ENCODE results near the gene DHX57. TPM values are rescaled to one million over a fixed set of nuclear protein-coding genes. Genes with fewer than 3 reads are reported as not detected.
"Not testable (repeated sequence)": the region's sequence is repeated elsewhere in the genome, so short reads cannot be mapped to it uniquely, and the experiment has no call there.

Gene DHX57
- total RNA-seq, 1 experiment from 2014 or later, result 16.2 TPM

DNA sequence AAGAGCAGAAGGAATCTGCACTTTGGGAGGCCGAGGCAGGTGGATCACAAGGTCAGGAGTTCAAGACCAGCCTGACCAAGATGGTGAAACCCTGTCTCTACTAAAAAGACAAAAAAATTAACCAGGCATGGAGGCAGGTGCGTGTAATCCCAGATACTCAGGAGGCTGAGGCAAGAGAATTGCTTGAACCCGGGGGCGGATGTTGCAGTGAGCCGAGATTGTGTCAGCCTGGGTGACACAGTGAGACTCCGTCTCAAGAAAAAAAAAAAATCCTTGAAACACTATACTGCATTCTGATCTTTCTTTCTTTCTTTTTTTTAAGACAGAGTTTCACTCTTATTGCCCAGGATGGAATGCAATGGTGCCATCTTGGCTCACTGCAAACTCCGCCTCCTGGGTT, 80.7 kb downstream of the DHX57 start:
- not testable (repeated sequence) for H3K36me3 ChIP-seq (replicated peaks; ENCODE audit: control insufficient read depth, insufficient read depth, low read length); H3K4me3 ChIP-seq (ENCODE audit: insufficient read depth, low read depth, low read length); DNase-seq; H3K27me3 ChIP-seq (ENCODE audit: control insufficient read depth, insufficient read depth, low read length)

DNA sequence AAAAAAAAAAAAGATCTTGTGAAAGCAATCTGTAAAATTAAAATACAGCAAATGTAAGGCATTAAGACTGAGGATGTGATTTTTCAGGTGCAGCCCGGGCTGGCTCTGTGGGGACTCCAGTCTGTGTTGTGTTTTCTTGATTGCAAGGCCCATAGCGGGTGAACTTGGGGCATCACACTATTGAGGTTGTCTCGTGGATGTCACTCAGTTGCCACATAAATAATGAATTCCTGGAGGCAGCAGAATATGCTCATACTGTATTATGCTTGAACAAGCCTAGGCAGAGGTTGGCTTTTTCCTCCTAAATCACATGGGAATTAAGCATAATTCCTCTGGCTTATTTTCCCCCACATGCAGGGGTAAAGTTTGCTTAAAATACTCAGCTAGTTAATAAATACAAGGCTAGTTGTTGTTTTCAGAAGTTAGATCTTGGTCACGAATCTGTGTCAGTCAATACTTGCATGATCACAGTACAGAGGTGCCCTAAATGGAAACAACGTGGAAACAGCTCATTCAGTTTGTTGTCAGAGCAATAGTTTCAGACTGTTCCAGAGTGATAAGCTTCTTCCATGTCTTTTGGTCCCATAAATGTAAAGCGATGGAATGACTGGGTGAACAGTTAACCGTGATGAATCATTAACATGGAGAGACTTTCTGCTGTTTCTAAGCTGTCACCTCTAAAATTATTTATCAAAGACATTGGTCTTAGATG, 81.3 kb downstream of the DHX57 start:
- no peak for DNase-seq
- no peaks in the 10 kb centered on the region for H3K36me3 ChIP-seq (replicated peaks; ENCODE audit: control insufficient read depth, insufficient read depth, low read length)
- no peak overlapping the region for H3K4me3 ChIP-seq (ENCODE audit: insufficient read depth, low read depth, low read length)
- H3K27me3 ChIP-seq (ENCODE audit: control insufficient read depth, insufficient read depth, low read length), result no peaks in the 10 kb centered on the region

DNA sequence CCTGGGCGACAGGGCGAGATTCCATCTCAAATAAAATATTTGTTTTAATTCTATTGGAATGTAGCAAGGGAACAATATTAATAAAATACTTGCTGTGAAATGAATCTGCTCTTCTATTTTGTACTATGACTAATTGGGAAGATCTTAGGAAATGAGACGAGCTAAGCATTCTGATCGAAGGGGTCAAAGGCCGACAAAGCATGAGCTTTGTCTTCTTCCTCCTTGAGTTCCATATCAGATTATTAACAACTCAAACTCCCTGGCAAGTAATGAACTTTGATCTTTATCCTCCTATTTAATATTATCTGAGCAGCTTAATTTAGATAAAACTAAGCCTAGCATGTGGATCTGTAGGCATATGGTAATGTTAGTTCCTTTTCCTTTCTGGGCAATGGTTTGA, 82.2 kb downstream of the DHX57 start:
- Histone ChIP-seq H3K27me3 (ENCODE audit: control insufficient read depth, insufficient read depth, low read length) (no peaks in the 10 kb centered on the region), H3K36me3 (replicated peaks; ENCODE audit: control insufficient read depth, insufficient read depth, low read length) (no peaks in the 10 kb centered on the region), H3K4me3 (ENCODE audit: insufficient read depth, low read depth, low read length) (no peak overlapping the region)
- no peak for DNase-seq

DNA sequence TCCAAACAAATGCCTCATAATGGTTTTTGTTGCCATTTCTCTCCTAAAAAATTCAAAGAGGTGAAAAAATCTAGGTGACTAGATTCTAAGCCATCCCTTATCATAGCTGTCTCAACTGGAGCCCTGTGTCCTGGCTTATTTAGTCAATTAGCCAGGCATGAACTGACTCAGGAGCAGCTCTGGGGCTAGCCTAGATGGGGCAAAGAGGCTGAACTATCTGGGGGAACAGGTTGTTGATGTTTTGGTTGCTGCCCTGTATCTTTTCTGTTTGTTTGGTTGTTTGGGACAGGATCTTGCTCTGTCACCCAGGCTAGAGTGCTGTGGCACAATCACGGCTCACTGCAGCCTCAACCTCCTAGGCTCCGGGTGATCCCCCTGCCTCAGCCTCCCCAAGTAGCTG, 83.0 kb downstream of the DHX57 start:
- DNase-seq, result no peak
- Histone ChIP-seq H3K27me3 (ENCODE audit: control insufficient read depth, insufficient read depth, low read length) (no peaks in the 10 kb centered on the region), H3K4me3 (ENCODE audit: insufficient read depth, low read depth, low read length) (no peak overlapping the region), H3K36me3 (replicated peaks; ENCODE audit: control insufficient read depth, insufficient read depth, low read length) (no peaks in the 10 kb centered on the region)

DNA sequence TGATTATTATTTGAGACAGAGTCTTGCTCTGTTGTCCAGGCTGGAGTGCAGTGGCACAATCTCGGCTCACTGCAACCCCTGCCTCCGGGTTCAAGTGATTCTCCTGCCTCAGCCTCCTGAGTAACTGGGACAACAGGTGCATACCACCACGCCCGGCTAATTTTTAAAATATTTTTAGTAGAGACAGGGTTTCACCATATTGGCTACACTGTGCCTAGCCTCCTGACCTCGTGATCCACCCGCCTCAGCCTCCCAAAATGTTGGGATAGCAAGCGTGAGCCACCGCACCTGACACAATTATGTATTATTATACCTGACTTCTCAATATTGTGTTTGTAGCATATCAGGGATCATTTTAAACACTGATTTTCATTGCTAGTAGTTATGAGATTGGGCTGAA, 83.4 kb downstream of the DHX57 start:
- H3K4me3 ChIP-seq (ENCODE audit: insufficient read depth, low read depth, low read length); H3K36me3 ChIP-seq (replicated peaks; ENCODE audit: control insufficient read depth, insufficient read depth, low read length); DNase-seq; H3K27me3 ChIP-seq (ENCODE audit: control insufficient read depth, insufficient read depth, low read length): not testable (repeated sequence)

DNA sequence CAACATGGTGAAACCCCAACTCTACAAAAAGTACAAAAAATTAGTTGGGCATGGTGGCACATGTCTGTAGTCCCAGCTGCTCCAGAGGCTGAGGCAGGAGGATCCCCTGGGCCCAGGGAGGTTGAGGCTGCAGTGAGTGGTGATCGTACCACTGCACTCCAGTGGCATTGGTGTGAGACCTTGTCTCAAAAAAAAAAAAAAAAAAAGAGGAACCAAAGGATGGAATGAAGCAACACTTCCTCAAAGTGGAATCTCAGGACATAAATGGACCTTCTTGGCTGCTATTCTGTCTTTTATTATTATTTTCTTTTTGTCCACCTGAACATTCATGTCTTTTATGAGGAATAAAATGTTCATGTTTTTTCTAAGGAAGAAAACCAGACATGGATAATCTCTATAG, 84.0 kb downstream of the DHX57 start:
- Histone ChIP-seq H3K4me3 (ENCODE audit: insufficient read depth, low read depth, low read length) (no peak overlapping the region), H3K27me3 (ENCODE audit: control insufficient read depth, insufficient read depth, low read length) (no peaks in the 10 kb centered on the region), H3K36me3 (replicated peaks; ENCODE audit: control insufficient read depth, insufficient read depth, low read length) (no peaks in the 10 kb centered on the region)
- DNase-seq, result no peak

DNA sequence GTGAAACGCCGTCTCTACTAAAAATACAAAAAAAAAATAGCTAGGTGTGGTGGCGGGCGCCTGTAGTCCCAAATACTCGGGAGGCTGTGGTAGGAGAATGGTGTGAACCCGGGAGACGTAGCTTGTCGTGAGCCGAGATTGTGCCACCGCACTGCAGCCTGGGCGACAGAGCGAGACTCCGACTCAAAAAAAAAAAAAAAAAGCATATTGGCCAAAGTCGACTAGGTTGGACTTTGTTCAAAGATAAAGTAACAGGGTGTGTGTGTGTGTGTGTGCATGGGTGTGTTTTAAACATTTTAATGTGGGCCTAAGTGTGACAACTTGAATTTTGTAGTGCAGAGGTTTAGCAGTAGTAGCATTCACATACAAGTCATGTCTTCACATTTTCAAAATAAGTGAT, 86.0 kb downstream of the DHX57 start:
- no peak for DNase-seq
- H3K27me3 ChIP-seq (ENCODE audit: control insufficient read depth, insufficient read depth, low read length), result no peaks in the 10 kb centered on the region
- H3K4me3 ChIP-seq (ENCODE audit: insufficient read depth, low read depth, low read length), result no peak overlapping the region
- H3K36me3 ChIP-seq (replicated peaks; ENCODE audit: control insufficient read depth, insufficient read depth, low read length), result no peaks in the 10 kb centered on the region

DNA sequence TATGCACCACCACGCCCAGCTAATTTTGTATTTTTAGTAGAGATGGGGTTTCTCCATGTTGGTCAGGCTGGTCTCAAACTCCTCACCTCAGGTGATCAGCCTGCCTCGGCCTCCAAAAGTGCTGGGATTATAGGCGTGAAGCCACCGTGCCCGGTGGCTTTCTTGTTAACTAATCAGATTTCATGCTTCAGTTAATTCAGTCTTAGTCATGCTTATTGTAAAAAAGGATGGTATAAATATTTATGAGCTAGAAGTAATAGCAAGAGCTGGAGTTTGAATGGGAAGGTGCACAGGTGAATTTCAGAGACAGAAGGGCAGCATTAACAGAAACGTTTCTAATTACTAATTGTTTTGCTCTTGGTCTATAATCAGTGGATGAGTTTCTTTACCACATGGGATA, 87.4 kb downstream of the DHX57 start:
- no peak for DNase-seq
- Histone ChIP-seq H3K27me3 (ENCODE audit: control insufficient read depth, insufficient read depth, low read length) (no peaks in the 10 kb centered on the region), H3K4me3 (ENCODE audit: insufficient read depth, low read depth, low read length) (no peak overlapping the region), H3K36me3 (replicated peaks; ENCODE audit: control insufficient read depth, insufficient read depth, low read length) (no peaks in the 10 kb centered on the region)

DNA sequence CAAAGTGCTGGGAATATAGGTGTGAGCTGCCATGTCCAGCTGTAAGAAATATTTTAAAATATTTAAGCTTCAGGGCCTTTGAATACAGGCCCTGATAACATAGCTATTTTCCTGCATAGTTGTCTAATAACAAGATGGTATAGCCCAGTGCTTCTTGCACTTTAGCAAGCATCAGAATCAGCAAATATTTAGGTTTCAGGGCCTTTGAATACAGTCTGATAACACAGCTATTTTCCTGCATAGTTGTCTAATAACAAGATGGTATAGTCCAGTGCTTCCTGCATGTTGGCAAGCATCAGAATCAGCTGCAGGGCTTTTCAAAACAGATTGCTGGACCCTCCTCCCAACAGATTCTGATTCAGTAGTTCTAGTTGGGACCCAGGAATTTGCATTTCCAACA, 92.1 kb downstream of the DHX57 start:
- no peak overlapping the region for H3K4me3 ChIP-seq (ENCODE audit: insufficient read depth, low read depth, low read length)
- DNase-seq, result no peak
- peaks cover 1% of the 10 kb centered on the region for H3K36me3 ChIP-seq (replicated peaks; ENCODE audit: control insufficient read depth, insufficient read depth, low read length)
- H3K27me3 ChIP-seq (ENCODE audit: control insufficient read depth, insufficient read depth, low read length), result no peaks in the 10 kb centered on the region

DNA sequence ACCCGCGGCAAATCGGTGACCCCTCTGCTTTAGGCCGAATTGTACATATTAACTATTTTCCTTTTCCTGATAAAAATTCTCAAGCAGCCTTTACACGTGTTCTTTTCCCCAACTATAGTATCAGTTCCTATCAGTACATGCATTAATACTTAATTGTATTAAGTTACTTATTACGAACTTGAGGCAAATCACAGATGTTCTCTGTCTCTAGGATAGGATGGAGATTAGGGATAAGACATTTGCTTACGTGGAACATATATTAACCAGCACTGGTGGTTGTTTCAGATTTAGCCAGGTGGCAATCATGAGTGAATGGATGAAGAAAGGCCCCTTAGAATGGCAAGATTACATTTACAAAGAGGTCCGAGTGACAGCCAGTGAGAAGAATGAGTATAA, 97.0 kb downstream of the DHX57 start:
- DNase-seq, result no peak
- H3K27me3 ChIP-seq (ENCODE audit: control insufficient read depth, insufficient read depth, low read length), result no peaks in the 10 kb centered on the region
- peaks cover 1% of the 10 kb centered on the region for H3K36me3 ChIP-seq (replicated peaks; ENCODE audit: control insufficient read depth, insufficient read depth, low read length)
- H3K4me3 ChIP-seq (ENCODE audit: insufficient read depth, low read depth, low read length), result peak overlapping the region; percentile 53

DNA sequence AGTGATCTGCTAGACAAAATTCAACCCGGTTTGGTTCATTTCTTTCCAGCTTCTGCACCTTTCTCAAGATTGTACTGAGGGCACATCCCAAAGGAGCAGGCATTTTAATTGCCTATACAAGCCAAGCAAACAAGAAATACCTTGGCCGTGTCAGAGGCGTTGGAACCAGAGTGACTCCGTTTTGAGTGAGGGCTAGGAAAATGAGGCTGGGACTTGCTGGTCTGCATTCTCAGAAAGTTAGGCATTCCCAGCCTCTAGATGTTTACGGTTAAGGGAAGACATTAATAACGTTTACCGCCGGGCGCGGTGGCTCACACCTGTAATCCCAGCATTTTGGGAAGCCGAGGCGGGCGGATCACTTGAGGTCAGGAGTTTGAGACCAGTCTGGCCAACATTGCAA, 99.2 kb downstream of the DHX57 start:
- Histone ChIP-seq H3K36me3 (replicated peaks; ENCODE audit: control insufficient read depth, insufficient read depth, low read length) (peaks cover 1% of the 10 kb centered on the region), H3K4me3 (ENCODE audit: insufficient read depth, low read depth, low read length) (no peak overlapping the region), H3K27me3 (ENCODE audit: control insufficient read depth, insufficient read depth, low read length) (no peaks in the 10 kb centered on the region)
- no peak for DNase-seq

DNA sequence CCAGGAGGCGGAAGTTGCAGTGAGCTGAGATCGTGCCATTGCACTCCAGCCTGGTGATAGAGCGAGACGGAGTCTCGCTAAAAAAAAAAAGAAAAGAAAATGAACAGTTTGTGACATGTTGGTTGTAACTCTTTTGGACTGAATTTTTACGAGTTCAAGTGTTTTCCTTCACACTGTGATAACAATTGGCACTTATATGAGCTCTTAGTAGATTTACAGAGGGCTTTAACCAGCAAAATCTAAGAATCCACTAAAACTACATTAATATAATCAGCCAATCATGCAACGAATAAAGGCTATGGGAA, 99.9 kb downstream of the DHX57 start:
- Histone ChIP-seq H3K27me3 (ENCODE audit: control insufficient read depth, insufficient read depth, low read length) (no peaks in the 10 kb centered on the region), H3K36me3 (replicated peaks; ENCODE audit: control insufficient read depth, insufficient read depth, low read length) (no peaks in the 10 kb centered on the region; the same call in 1 of the 2 replicates), H3K4me3 (ENCODE audit: insufficient read depth, low read depth, low read length) (no peak overlapping the region)
- DNase-seq, result no peak

DNA sequence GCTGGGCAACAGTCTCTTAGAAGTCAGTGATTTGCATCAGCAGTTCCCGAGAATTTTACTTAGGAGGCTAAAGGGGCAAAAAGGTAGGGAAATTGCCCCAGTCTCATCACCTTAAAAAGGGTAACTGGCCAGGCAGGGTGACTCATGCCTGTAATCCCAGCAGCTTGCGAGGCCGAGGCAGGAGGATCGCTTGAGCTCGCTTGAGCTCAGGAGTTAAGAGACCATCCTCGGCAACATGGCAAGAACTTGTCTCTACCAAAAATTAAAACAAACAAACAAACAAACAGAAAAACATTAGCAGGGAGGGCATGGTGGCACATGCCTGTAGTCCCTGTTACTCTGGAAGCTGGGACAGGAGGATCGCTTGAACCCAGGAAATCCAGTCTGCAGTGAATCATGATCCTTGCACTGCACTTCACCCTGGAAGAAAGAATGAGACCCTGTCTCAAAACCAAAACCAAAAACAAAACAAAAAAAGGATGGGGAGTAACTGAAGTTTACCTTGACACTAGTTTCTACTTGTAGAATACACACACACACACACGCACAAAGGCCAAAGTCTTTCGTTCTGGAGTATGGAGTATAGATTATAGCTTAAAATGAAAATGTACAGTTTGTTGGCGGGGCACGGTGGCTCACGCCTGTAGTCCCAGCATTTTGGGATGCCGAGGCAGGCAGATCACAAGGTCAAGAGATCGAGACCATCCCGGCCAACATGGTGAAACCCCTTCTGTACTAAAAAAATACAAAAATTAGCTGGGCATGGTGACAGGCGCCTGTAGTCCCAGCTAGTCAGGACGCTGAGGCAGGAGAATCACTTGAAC, 100.4 kb downstream of the DHX57 start:
- DNase-seq, result no peak
- no peak overlapping the region for H3K4me3 ChIP-seq (ENCODE audit: insufficient read depth, low read depth, low read length)
- no peaks in the 10 kb centered on the region; the same call in 1 of the 2 replicates for H3K36me3 ChIP-seq (replicated peaks; ENCODE audit: control insufficient read depth, insufficient read depth, low read length)
- H3K27me3 ChIP-seq (ENCODE audit: control insufficient read depth, insufficient read depth, low read length), result no peaks in the 10 kb centered on the region

DNA sequence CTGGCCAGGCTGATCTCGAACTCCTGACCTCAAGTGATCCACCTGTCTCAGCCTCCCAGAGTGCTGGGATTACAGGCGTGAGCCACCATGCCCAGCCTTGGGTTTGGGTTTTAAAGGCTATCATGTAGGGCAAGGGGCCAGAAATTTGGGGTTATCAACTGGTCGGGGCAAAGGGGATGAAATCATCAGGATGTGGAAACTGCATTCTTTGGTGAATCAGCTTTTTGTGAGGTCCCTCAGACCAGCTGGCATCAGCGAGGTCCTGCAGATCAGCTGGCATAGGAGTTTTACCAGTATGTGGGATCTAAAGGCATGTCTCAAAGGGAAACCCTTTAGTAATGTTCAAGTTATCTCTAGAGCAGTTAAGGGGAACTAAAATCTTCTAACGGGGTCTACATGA, 104.1 kb downstream of the DHX57 start:
- DNase-seq, result no peak
- H3K27me3 ChIP-seq (ENCODE audit: control insufficient read depth, insufficient read depth, low read length), result no peaks in the 10 kb centered on the region
- H3K4me3 ChIP-seq (ENCODE audit: insufficient read depth, low read depth, low read length), result no peak overlapping the region
- H3K36me3 ChIP-seq (replicated peaks; ENCODE audit: control insufficient read depth, insufficient read depth, low read length), result no peaks in the 10 kb centered on the region

DNA sequence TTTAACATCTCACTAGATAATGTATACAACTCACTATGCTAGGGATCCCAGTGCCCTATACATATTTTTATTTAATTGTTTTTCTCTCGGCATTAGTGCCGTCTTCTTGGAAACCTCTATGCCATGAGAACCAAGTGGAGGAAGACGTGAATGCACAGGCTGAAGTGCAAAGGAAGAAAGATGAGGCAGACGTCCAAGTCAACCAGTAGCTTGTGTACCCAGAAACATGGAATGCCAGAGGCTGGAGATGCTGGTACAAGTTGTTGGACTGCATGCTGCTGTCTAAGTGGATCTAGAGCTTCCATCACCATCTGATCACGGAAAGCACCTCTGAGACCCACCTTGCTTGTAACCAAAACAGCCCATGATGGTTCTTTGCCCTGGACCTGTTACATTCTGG, 110.2 kb downstream of the DHX57 start:
- Histone ChIP-seq H3K36me3 (replicated peaks; ENCODE audit: control insufficient read depth, insufficient read depth, low read length) (no peaks in the 10 kb centered on the region), H3K4me3 (ENCODE audit: insufficient read depth, low read depth, low read length) (no peak overlapping the region), H3K27me3 (ENCODE audit: control insufficient read depth, insufficient read depth, low read length) (no peaks in the 10 kb centered on the region)
- DNase-seq, result no peak

All from H7 (cell line).